GM12865 (cell line): Measurements from ENCODE around the gene CDH13.

Source experiments
- DNase-seq: peaks from one replicate; pipeline ENCODE4 v3.0.0; 2010; ENCODE audit warnings: low read depth
- H3K4me3 ChIP-seq: 2 replicates; pipeline ENCODE4 v1.5.1; 2011; ENCODE audit warnings: mild to moderate bottlenecking, low read depth, low read length, control low read depth
- CTCF ChIP-seq: IDR thresholded peaks from 2 replicates; pipeline ENCODE4 v1.5.1; 2011; ENCODE audit warnings: low read length, control low read depth, low read depth, inconsistent platforms; ENCODE audit not compliant: insufficient read depth; ENCODE audit errors: missing control alignments

The CDH13 gene

GRCh38 chr16:83624429-83625120, 997.8 kb downstream of the CDH13 start:
- no peak overlapping the region for H3K4me3 ChIP-seq
- no peak for DNase-seq
- no peak for TF ChIP-seq CTCF

DNA sequence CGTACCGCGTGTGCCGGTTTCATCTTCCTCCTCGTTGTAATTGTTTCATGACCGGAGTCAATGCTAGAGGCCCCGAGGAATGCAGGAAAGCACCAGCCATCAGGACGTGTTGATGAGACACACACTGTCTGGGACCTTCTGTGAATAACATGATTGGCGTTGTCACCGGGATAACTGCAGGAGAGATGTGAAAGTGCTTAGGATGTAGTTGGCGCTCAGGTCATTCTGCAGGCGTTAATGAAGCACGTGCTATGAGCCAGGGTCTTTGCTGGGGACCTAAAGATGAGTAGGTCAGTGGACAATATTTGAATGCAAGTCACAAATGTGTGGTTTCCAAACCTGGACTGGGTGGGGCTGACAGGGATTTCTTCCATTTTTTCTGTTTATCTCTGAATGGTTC, 999.4 kb downstream of the CDH13 start:
- no peak for DNase-seq
- no peak for TF ChIP-seq CTCF
- H3K4me3 ChIP-seq, result no peak overlapping the region

DNA sequence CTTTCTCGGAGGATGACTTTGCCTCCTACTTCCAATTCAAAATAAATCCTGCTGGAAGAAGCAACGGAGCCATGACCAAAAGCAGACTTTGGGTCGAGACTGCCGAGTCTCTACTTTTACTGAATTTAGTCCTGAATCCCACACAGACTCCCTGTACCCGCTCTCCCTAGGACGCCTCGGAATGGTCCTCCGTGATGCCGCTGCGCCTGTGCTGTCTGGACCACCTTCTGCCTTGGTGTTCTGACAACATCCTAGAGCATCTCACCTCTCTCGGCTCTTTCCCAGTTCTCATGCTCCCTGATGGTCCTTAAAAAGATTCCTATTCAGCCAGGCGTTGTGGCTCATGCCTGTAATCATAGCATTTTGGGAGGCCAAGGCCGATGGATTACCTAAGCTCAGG, 999.9 kb downstream of the CDH13 start:
- H3K4me3 ChIP-seq, result no peak overlapping the region
- no peak for TF ChIP-seq CTCF
- DNase-seq, result no peak

DNA sequence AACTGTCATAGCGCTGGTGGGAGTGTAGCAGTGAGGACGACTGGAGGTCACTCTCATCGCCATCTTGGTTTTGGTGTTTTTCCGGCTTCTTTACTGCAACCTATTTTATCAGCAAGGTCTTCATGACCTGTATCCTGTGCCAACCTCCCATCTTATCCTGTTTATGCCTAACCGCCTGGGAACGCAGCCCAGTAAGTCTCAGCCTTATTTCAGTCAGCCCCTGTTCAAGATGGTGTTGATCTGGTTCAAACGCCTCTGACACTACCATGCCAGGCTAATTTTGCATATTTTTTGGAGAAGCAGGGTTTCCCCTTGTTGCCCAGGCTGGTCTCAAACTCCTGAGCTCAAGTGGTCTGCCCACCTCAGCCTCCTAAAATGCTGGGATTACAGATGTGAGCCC, 1001.2 kb downstream of the CDH13 start:
- no peak overlapping the region for H3K4me3 ChIP-seq
- no peak for DNase-seq
- TF ChIP-seq CTCF, result no peak

DNA sequence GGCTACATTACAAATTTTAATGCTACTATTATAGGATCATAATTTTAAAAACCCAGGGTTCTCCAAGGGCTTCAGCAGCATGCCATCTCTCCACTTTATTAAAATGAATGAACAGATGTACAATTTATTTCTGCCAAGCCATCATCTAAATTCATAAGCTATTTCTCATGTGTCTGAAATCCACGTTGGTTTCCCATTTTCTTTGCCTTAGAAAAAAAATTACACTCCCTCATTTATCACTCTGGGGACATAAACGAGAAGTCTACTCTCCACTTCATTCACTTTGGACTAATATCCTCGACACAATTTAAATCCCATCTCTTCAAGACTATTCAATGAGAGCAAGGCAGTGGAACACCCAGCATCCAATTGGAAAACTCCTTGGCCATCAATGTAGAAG, 1002.7 kb downstream of the CDH13 start:
- TF ChIP-seq CTCF, result no peak
- no peak overlapping the region for H3K4me3 ChIP-seq
- DNase-seq, result no peak

DNA sequence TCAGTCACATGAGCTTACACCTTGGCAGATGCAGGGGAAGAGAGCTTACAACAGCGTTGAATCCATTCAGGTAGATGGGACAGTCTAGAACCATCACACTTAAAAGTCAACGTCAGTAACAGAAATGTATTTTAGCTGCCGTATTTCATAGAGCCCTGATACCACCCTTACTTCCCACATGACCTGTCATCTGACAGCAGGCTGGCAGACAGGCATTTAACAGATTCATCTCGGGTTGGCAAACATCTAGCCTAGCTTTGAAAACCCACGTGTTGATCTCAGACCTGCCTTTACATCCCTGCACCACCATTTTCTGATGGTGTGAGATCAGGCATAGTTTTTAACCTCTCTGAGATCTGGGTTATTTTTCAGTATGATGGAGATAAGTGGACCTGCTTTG, 1003.1 kb downstream of the CDH13 start:
- H3K4me3 ChIP-seq, result no peak overlapping the region
- TF ChIP-seq CTCF, result no peak
- DNase-seq, result no peak

GRCh38 chr16:83630979-83631378, 1004.2 kb downstream of the CDH13 start:
- H3K4me3 ChIP-seq, result no peak overlapping the region
- no peak for TF ChIP-seq CTCF
- no peak for DNase-seq
